Panc1 (cell line): ENCODE measurements around the gene WDR82.

ENCODE experiments used
- CTCF ChIP-seq: fragments of 450-650 bp; IDR thresholded peaks from 2 replicates; pipeline ENCODE4 v1.5.1; 2017; ENCODE audit warnings: mild to moderate bottlenecking
- POLR2AphosphoS5 ChIP-seq: IDR thresholded peaks from 2 replicates; pipeline ENCODE4 v1.6.1; 2012; ENCODE audit warnings: mild to moderate bottlenecking, low read depth, low read length, moderate library complexity
- REST ChIP-seq, 2 experiments: IDR thresholded peaks; 2 replicates each; pipeline ENCODE4 v1.6.1; 2011 to 2012; ENCODE audit warnings: low read depth in 2 of 2, control low read depth in 1 of 2, low read length in 1 of 2, mild to moderate bottlenecking in 1 of 2, moderate library complexity in 1 of 2; ENCODE audit not compliant: insufficient read depth in 1 of 2
- SIN3A ChIP-seq: IDR thresholded peaks from 2 replicates; pipeline ENCODE4 v1.6.1; 2012; ENCODE audit warnings: low read depth, mild to moderate bottlenecking, low read length, moderate library complexity, borderline replicate concordance; ENCODE audit not compliant: insufficient read depth
- TCF7L2 ChIP-seq: IDR thresholded peaks from 2 replicates; pipeline ENCODE4 v1.6.1; 2011; ENCODE audit warnings: mild to moderate bottlenecking, low read depth, low read length, inconsistent platforms

GRCh38 chr3:52227117-52227516 is 51.3 kb downstream of the WDR82 start:
- TF ChIP-seq CTCF (no peak), POLR2AphosphoS5 (no peak), SIN3A (no peak), REST (IDR thresholded peaks at IDR 0.05; ENCODE audit: insufficient read depth in 1 of 2, low read depth in 2 of 2, low read length in 1 of 2) (no peak), TCF7L2 (no peak)
